ENCODE data around the gene ACSM6. TPM values are rescaled to one million over a fixed set of nuclear protein-coding genes. Genes with fewer than 3 reads are reported as not detected.
A peak's percentile ranks its signal among the peaks of the same experiment; 100 is the strongest.

ACSM6 gene
- total RNA-seq, 1 experiment from 2014 or later = not detected

- H3K4me3 Mint-ChIP-seq = no peak overlapping the region
- peaks cover 38 to 50% of the 10 kb centered on the region in 2 experiments for H3K4me1 Mint-ChIP-seq
These were observed 72.6 kb downstream of the ACSM6 start for GRCh38 chr10:95266674-95267095.

More at GRCh38 chr10:95266674-95267095, 72.6 kb downstream of the ACSM6 start:
- H3K9me3 ChIP-seq (ENCODE audit: control insufficient read depth, low read depth, low read length) = no peaks in the 10 kb centered on the region
- no peak overlapping the region for H3K56ac ChIP-seq (ENCODE audit: insufficient read length, low read depth, low read length)
- no peak for TF ChIP-seq CTCF (conservative IDR thresholded peaks at IDR 0.05)
- no peak overlapping the region for H4K8ac ChIP-seq (replicated peaks; ENCODE audit: insufficient read length, low read depth, low read length)
- no peaks in the 10 kb centered on the region for H3K79me1 ChIP-seq (ENCODE audit: insufficient read depth, low read depth, low read length, poor library complexity, severe bottlenecking)
- no peak overlapping the region for H4K5ac ChIP-seq (ENCODE audit: insufficient read length, low read depth, low read length)
- peak overlapping the region; percentile 45 for H3K18ac ChIP-seq (ENCODE audit: insufficient read length, low read depth, low read length)
- Mint-ChIP-seq H3K9me3 (no peaks in the 10 kb centered on the region), H3K36me3 (ENCODE audit: insufficient read depth in 1 of 3, low read depth in 3 of 3) (peaks cover 4 to 62% (median 58%) of the 10 kb centered on the region in 3 experiments; a peak in 6 of 7 replicates), H3K27me3 (ENCODE audit: low read depth) (no peaks in the 10 kb centered on the region), H3K27ac (peak overlapping the region; percentile 78 to 92 (median 88); a peak in 6 of 7 replicates)
- no peaks in the 10 kb centered on the region for H4K20me1 ChIP-seq (ENCODE audit: control insufficient read depth, insufficient read depth, insufficient read length)
- no peak overlapping the region for H2BK5ac ChIP-seq (ENCODE audit: insufficient read length, low read length)
- no CpG with 5 or more reads among the region's 1 CpG for WGBS (ENCODE audit: extremely low coverage, insufficient read length, low lambda C conversion rate)
- H3K4me1 ChIP-seq (ENCODE audit: insufficient read depth, low read length) = peaks cover 13% of the 10 kb centered on the region
- H3K79me2 ChIP-seq (ENCODE audit: insufficient read depth, low read length) = no peaks in the 10 kb centered on the region
- no peak overlapping the region for H3K23ac ChIP-seq (ENCODE audit: insufficient read length, low read depth, low read length)
- peak overlapping the region; percentile 97 for H2BK120ac ChIP-seq (ENCODE audit: low read depth, low read length, poor library complexity, severe bottlenecking)
- peak overlapping the region; percentile 57 for H2AK5ac ChIP-seq (ENCODE audit: insufficient read length, low read length)
- H2BK12ac ChIP-seq (ENCODE audit: insufficient read length, low read depth, low read length) = no peak overlapping the region
- no peak for DNase-seq
- no peak overlapping the region for H3K27ac ChIP-seq (ENCODE audit: insufficient read length, low read depth, low read length)
- peak overlapping the region; percentile 83 for H2BK20ac ChIP-seq (ENCODE audit: low read depth, low read length, poor library complexity, severe bottlenecking)
- H3K4ac ChIP-seq (ENCODE audit: low read depth, low read length) = peak overlapping the region; percentile 85; the same call in 1 of the 2 replicates
- H3K9ac ChIP-seq (ENCODE audit: extremely low read depth, insufficient read length, low read length) = no peak overlapping the region
- H3K14ac ChIP-seq (ENCODE audit: insufficient read depth, low read length) = no peak overlapping the region; the same call in 1 of the 2 replicates
- peak overlapping the region; percentile 94 for H3T11ph ChIP-seq (ENCODE audit: low read length)
- H3K27me3 ChIP-seq (ENCODE audit: insufficient read depth, low read length) = no peaks in the 10 kb centered on the region
- H3K4me2 ChIP-seq (ENCODE audit: insufficient read depth, insufficient read length, low read length) = no peak overlapping the region
- H4K91ac ChIP-seq (ENCODE audit: insufficient read length, low read depth, low read length) = no peak overlapping the region
- H3K23me2 ChIP-seq (ENCODE audit: insufficient read length, low read depth, low read length, poor library complexity, severe bottlenecking) = no peaks in the 10 kb centered on the region
- no peak overlapping the region for H2AFZ ChIP-seq (ENCODE audit: low read length)
- no peak overlapping the region for H2BK15ac ChIP-seq (ENCODE audit: low read depth, low read length)
